Esophagus squamous epithelium (tissue), 4 donors: ENCODE measurements around the gene FILIP1L.

ENCODE experiments used
- POLR2A ChIP-seq, 4 donors: fragments of 450-650 bp; IDR thresholded peaks; one replicate each; pipeline ENCODE4 v1.6.1; 2017; ENCODE audit warnings: antibody characterized with exemption in 4 of 4, mild to moderate bottlenecking in 4 of 4, moderate library complexity in 3 of 4
- TF ChIP-seq, protein P1 (sequence below), 6 experiments: fragments of 450-650 bp in 4 of 6; fragments of 200-600 bp in 2 of 6; sonication (generic) in 2 of 6; IDR thresholded peaks; one replicate each; pipeline ENCODE4 v1.5.1; 2016 to 2019; ENCODE audit warnings: antibody characterized with exemption in 6 of 6, mild to moderate bottlenecking in 4 of 6, moderate library complexity in 4 of 6

GRCh38 chr3:99868311-99868646 is 246.0 kb downstream of the FILIP1L start:
- TF ChIP-seq POLR2A (IDR thresholded peaks at IDR 0.05), result no peak
- TF ChIP-seq, protein P1, sequence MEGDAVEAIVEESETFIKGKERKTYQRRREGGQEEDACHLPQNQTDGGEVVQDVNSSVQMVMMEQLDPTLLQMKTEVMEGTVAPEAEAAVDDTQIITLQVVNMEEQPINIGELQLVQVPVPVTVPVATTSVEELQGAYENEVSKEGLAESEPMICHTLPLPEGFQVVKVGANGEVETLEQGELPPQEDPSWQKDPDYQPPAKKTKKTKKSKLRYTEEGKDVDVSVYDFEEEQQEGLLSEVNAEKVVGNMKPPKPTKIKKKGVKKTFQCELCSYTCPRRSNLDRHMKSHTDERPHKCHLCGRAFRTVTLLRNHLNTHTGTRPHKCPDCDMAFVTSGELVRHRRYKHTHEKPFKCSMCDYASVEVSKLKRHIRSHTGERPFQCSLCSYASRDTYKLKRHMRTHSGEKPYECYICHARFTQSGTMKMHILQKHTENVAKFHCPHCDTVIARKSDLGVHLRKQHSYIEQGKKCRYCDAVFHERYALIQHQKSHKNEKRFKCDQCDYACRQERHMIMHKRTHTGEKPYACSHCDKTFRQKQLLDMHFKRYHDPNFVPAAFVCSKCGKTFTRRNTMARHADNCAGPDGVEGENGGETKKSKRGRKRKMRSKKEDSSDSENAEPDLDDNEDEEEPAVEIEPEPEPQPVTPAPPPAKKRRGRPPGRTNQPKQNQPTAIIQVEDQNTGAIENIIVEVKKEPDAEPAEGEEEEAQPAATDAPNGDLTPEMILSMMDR (IDR thresholded peaks at IDR 0.05), result no peak
